GM12873 (cell line): ENCODE measurements around the gene CLEC18B.
A peak's percentile ranks its signal among the peaks of the same experiment; 100 is the strongest.
"Not testable (repeated sequence)": the region's sequence is repeated elsewhere in the genome, so short reads cannot be mapped to it uniquely, and the experiment has no call there.

Experiments
- TF ChIP-seq, protein P1 (sequence below): IDR thresholded peaks from 2 replicates; pipeline ENCODE4 v1.5.1; 2012; ENCODE audit warnings: low read depth, mild to moderate bottlenecking, moderate library complexity, low read length, control low read depth; ENCODE audit not compliant: insufficient read depth; ENCODE audit errors: missing control alignments

Gene CLEC18B

DNA sequence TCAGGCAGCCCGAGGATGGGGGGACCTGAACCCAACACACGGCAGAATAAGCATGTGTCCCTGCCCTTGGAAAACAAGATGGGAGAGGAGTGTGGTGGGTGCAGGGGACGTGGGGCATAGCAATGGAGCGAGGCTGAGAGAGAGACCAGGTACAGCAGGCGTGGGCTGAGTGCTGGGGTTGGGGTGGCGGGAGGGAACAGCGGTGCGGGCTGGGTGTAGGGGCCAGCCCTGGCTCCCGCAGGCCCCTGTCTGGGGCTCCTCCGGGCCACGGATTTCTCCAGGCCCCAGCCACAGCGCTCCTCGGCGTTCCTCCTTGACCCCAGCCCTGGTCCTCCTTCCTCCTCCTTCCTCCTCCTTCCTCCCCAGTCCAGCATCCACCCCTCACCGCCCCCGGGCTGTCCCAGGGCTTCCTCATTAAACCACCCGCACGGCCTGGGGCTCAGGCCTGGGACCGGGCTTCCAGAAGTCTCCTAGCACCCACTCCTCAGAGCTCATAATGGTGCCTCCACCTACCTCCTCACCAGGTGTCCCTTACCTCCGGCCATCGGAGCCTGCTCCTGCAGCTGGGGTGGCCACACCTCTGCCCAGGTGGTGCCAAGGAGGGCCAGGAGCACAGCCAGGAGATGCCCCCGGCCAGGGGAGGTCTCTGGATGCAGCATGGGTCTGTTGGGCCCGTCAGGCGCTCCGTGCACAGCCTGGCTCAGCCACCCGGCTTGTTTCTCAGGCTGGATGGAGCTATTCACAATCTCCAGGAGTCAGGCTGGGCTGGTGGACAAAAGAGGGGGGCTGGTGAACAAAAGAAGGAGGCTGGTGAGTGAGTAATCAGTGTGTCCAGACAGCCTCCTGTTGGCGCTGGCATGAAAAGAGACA lies at the start of gene CLEC18B:
TSS of gene CLEC18B (minus strand) at position 867 of the 870 bp plus-strand sequence. CDS start at position 659, 208 bp downstream.
- TF ChIP-seq, protein P1, sequence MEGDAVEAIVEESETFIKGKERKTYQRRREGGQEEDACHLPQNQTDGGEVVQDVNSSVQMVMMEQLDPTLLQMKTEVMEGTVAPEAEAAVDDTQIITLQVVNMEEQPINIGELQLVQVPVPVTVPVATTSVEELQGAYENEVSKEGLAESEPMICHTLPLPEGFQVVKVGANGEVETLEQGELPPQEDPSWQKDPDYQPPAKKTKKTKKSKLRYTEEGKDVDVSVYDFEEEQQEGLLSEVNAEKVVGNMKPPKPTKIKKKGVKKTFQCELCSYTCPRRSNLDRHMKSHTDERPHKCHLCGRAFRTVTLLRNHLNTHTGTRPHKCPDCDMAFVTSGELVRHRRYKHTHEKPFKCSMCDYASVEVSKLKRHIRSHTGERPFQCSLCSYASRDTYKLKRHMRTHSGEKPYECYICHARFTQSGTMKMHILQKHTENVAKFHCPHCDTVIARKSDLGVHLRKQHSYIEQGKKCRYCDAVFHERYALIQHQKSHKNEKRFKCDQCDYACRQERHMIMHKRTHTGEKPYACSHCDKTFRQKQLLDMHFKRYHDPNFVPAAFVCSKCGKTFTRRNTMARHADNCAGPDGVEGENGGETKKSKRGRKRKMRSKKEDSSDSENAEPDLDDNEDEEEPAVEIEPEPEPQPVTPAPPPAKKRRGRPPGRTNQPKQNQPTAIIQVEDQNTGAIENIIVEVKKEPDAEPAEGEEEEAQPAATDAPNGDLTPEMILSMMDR = not testable (repeated sequence)

DNA sequence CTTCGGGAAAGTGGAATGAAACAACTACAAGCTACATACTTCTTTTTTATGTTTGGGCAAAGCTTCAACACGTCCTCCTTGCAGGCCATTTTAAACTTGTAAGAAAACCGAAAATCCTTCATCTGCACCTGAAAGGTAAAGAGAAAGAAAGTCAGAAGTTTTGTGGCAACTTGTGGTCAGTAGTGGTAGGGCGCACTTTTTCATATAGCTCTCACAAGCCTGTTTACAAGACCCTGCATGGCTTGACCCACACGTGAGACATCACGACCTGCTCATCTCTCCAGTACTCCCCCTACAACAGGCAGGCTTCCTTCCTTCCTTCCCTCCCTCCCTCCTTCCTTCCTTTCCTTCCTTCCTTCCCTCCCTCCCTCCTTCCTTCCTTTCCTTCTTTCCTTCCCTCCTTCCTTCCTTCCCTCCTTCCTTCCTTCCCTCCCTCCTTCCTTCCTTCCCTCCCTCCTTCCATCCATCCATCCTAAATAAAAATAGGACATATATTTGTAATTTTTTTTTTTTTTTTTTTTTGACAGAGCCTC lies 48.7 kb upstream of the CLEC18B start:
- TF ChIP-seq, protein P1 = peak; percentile 3

DNA sequence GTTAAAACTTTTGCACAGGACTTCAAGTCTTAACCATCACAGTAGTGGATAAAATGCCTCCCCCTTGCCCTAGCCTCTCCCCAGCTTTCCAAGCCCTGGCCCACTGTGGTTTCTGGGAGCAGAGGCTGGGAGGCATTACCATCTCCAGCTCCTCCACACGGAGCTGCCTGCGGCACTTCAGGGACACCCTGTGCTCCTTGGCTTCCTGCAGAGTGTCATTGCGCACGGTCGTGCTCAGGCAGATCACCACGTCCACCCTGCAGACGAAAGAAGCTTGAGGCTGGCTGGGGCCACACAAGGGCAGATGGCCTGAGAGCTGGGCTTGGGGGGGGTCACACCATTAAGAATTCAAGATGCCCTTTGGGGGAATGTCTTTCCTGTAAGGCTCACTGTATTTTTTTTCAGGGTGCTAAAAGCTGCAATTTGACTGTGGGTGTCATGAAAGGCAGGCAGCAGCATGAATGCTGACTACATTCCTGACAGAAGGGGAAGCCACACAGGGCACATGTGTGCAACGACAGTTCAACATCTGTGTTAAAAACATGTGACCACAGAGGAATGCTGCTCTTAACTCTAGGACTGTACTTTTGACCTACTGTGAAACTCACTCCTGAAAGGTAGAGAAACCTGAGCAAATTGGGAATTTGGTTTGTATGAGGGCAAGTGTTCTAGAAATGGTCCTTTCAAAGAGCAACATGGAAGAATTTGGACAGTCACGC lies 47.7 kb upstream of the CLEC18B start:
- TF ChIP-seq, protein P1 = no peak

DNA sequence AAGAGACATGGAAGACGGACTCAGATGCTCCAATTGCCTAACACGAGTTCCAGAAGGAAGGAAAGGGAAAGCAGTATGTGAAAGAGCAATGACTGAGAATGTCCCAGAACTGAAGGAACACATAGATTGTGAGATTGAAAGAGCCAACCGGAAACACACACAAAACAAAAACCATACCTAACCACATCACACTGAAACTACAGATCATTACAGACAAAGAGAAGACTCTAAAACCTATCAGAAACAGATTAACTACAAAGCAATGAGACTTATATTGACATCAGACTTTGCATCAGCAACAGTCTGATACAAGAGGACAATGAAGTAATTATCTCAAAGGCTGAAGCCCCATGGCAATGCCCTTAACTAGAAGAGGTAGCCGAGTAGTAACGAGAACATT lies 45.6 kb upstream of the CLEC18B start:
- TF ChIP-seq, protein P1 = no peak

DNA sequence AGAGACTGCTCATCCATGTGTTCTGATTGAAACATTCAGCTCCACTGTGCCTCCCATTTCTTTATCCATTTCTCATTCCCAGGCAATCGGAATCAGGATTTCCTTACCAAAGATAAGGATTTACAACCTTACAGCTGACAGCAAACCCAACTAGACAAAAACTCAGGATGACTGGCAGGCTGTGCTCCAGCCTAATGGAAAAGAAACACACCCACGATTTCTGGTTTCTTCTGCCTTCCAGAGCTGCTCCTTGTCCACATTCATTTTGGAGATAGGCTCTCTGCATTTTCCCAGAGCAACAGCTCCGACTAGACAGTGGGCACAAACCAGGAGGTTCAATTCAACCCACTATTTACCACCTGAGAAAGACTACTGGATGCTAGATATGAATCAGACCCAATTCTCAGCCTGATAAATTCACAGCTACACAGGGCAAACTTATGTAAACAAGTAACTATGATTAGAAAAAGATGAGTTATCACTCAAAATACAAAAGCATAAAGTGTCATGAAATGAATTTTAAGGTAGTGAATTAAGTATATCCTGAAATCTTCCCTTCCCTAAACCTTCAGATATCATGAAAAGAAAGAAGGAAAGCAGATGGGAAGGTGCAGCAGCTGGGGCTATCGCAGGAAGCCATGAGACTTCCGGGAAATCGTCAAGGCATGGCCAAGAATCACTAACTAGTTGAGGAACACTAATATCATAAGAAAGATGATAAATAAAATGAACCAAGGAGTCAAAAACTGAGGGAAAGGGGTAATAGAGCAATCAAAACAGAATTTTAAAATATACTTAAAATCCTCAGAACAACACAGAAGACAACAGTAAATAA lies 44.8 kb upstream of the CLEC18B start:
- TF ChIP-seq, protein P1 = no peak

DNA sequence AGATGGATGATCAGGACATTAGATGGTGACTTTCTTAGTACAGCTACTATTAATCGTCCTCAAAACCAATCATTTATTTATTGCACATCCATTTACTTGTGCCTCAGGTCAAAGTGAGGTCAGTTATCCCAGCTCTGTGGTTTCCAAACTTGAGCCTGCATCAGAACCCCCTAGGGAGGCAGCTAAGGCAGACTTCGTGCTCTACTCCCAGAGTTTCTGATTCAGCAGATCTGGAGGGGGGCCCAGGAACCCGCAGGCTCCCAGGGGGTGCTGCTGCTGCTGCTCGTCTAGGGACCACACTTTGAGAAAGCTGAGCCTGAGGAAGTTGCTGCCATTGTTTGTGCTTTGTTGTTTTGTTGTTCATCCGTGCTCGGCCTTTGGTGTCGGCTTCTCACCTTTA lies 44.0 kb upstream of the CLEC18B start:
- TF ChIP-seq, protein P1 = no peak

DNA sequence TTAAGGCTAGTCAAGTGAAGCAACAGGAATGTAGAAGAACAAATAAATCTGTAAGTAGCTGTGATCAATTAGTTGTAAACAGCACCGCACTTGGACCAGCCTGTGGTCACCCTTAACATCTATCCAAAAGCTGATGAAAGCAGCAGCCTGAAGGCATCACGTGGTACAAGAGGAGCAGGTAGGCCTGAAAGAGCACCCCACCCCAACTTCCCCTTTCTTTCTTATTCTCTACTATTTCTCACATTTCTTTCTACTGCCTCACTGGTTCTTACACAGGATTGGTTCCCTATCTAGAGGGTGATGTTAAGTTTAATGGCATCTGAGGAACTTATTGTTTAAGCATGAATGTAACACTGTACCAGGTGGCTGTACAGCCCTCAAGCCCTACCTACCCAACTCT lies 42.6 kb upstream of the CLEC18B start:
- TF ChIP-seq, protein P1 = no peak
